Endodermal cell (in vitro differentiated cells): ENCODE measurements around the gene C10orf67. TPM values are rescaled to one million over a fixed set of nuclear protein-coding genes. Genes with fewer than 3 reads are reported as not detected.

Experiments used
- DNase-seq: peaks from one replicate; pipeline ENCODE4 v3.0.0-alpha.2; 2017
- H3K27ac ChIP-seq: 2 replicates; pipeline ENCODE4 v1.5.1; 2013; ENCODE audit warnings: mild to moderate bottlenecking, low read depth, low read length, moderate library complexity
- H3K27me3 ChIP-seq: 2 replicates; pipeline ENCODE4 v1.6.1; 2013; ENCODE audit warnings: mild to moderate bottlenecking, low read length, moderate library complexity; ENCODE audit not compliant: insufficient read depth, control insufficient read depth, poor library complexity, severe bottlenecking
- H3K36me3 ChIP-seq: 2 replicates; pipeline ENCODE4 v1.7.0; 2013; ENCODE audit warnings: mild to moderate bottlenecking, low read length, moderate library complexity; ENCODE audit not compliant: control insufficient read depth, insufficient read depth
- H3K4me1 ChIP-seq: one replicate; pipeline ENCODE4 v1.7.0; 2013; ENCODE audit warnings: low read length; ENCODE audit not compliant: control insufficient read depth, insufficient read depth
- H3K4me3 ChIP-seq: 2 replicates; pipeline ENCODE4 v1.5.1; 2013; ENCODE audit warnings: mild to moderate bottlenecking, low read length, moderate library complexity
- H3K9ac ChIP-seq: 2 replicates; pipeline ENCODE4 v1.6.1; 2013; ENCODE audit warnings: mild to moderate bottlenecking, low read length, moderate library complexity; ENCODE audit not compliant: poor library complexity, severe bottlenecking; ENCODE audit errors: extremely low read depth
- H3K9me3 ChIP-seq: 2 replicates; pipeline ENCODE4 v1.6.1; 2013; ENCODE audit warnings: mild to moderate bottlenecking, low read length, moderate library complexity; ENCODE audit not compliant: control insufficient read depth
- H3K27ac Mint-ChIP-seq: 2 replicates; pipeline ENCODE4 v1.8.0; 2020; ENCODE audit warnings: mixed read lengths
- H3K27me3 Mint-ChIP-seq: 2 replicates; pipeline ENCODE4 v1.8.0; 2021; ENCODE audit warnings: mild to moderate bottlenecking, mixed read lengths; ENCODE audit not compliant: insufficient read depth
- H3K36me3 Mint-ChIP-seq: 2 replicates; pipeline ENCODE4 v1.8.0; 2020; ENCODE audit warnings: low read depth, mixed read lengths
- H3K4me1 Mint-ChIP-seq: 2 replicates; pipeline ENCODE4 v1.8.0; 2020; ENCODE audit warnings: mixed read lengths
- H3K4me3 Mint-ChIP-seq: 2 replicates; pipeline ENCODE4 v1.8.0; 2020; ENCODE audit warnings: mild to moderate bottlenecking, moderate library complexity, mixed read lengths
- H3K9me3 Mint-ChIP-seq: 2 replicates; pipeline ENCODE4 v1.8.0; 2020; ENCODE audit warnings: mild to moderate bottlenecking, mixed read lengths
- CTCF ChIP-seq: fragments of 200-600 bp; sonication (generic); conservative IDR thresholded peaks from 2 replicates; pipeline ENCODE4 v1.5.0; 2021; ENCODE audit warnings: antibody characterized with exemption, mild to moderate bottlenecking
- WGBS, 2 experiments: methylation state at CpG; one replicate each; pipeline versions ENCODE4 v1.1.5 to v1.1.7; 2013; ENCODE audit warnings: missing lambda C conversion rate in 2 of 2, mixed read lengths in 1 of 2; ENCODE audit not compliant: insufficient coverage in 1 of 2, insufficient read length in 1 of 2; 5-methylcytosine and 5-hydroxymethylcytosine counted together
- microRNA-seq: library from miRNA; unstranded; fragments of <30 nt; microRNA quantifications from one replicate; pipeline ENCODE4 v1.2.0, GENCODE V29; 2020; ENCODE audit warnings: borderline microRNAs expressed
- total RNA-seq, 2 donors: library from RNA; stranded (reverse); fragmentation: NEBNext Ultra II Directional in 1 of 2; extraction: Animal tissue kit (Norgen Biotek cat#: 25700) in 1 of 2; gene quantifications; 2 replicates in 1 of 2; 3 replicates in 1 of 2; pipeline ENCODE4 v1.2.1, GENCODE V29; 2021

C10orf67 gene
- total RNA-seq, 2 donors from 2014 or later = not detected

- DNase-seq = no peak
- Mint-ChIP-seq H3K27me3 (peaks cover 52% of the 10 kb centered on the region), H3K27ac (no peak overlapping the region), H3K36me3 (no peaks in the 10 kb centered on the region), H3K9me3 (no peaks in the 10 kb centered on the region), H3K4me3 (no peak overlapping the region), H3K4me1 (peaks cover 3% of the 10 kb centered on the region)
- Histone ChIP-seq H3K27me3 (peaks cover 55% of the 10 kb centered on the region), H3K9ac (no peak overlapping the region), H3K36me3 (no peaks in the 10 kb centered on the region), H3K4me3 (no peak overlapping the region), H3K27ac (no peak overlapping the region), H3K4me1 (no peaks in the 10 kb centered on the region), H3K9me3 (no peaks in the 10 kb centered on the region)
- TF ChIP-seq CTCF = no peak
- 78 to 83% methylated on average over 8 to 14 of the region's 14 CpGs for WGBS, 2 experiments
Observed at GRCh38 chr10:23157239-23157681, 187.3 kb downstream of the C10orf67 start.

- TF ChIP-seq CTCF = no peak
- Mint-ChIP-seq H3K27ac (no peak overlapping the region), H3K9me3 (no peaks in the 10 kb centered on the region), H3K4me3 (no peak overlapping the region), H3K36me3 (no peaks in the 10 kb centered on the region), H3K27me3 (peaks cover 46% of the 10 kb centered on the region), H3K4me1 (peaks cover 3% of the 10 kb centered on the region)
- Histone ChIP-seq H3K4me1 (no peaks in the 10 kb centered on the region), H3K36me3 (no peaks in the 10 kb centered on the region), H3K9me3 (no peaks in the 10 kb centered on the region), H3K27ac (no peak overlapping the region), H3K9ac (no peak overlapping the region), H3K4me3 (no peak overlapping the region), H3K27me3 (peaks cover 51% of the 10 kb centered on the region)
- WGBS, 2 experiments = 75 to 92% methylated on average over 2 to 10 of the region's 10 CpGs
- no peak for DNase-seq
Observed at GRCh38 chr10:23156447-23157150, 188.0 kb downstream of the C10orf67 start.

DNA sequence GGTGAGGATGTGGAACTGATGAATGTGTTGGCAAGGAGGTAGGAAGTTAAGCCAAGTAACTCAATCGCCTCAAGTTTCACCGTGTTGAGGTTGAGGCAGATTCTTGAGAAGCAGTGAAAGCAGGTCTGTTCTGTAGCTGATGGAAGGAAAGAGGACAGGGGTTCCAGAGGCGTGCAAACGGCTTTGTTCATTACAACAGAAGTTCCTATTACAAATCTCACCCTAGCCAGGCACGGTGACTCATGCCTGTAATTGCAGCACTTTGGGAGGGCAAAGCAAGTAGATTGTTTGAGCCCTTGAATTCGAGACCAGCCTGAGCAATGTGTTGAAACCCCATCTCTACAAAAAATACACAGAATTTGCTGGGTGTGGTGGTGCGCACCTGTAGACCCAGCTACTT is 189.4 kb downstream of the C10orf67 start:
- Histone ChIP-seq H3K4me3 (no peak overlapping the region), H3K27me3 (peaks cover 36% of the 10 kb centered on the region), H3K27ac (no peak overlapping the region), H3K9me3 (no peaks in the 10 kb centered on the region), H3K4me1 (no peaks in the 10 kb centered on the region), H3K9ac (no peak overlapping the region), H3K36me3 (no peaks in the 10 kb centered on the region)
- H3K4me1 Mint-ChIP-seq = peaks cover 3% of the 10 kb centered on the region
- H3K27ac Mint-ChIP-seq = no peak overlapping the region
- H3K36me3 Mint-ChIP-seq = no peaks in the 10 kb centered on the region
- 85 to 86% methylated on average over 4 to 7 of the region's 7 CpGs for WGBS, 2 experiments
- TF ChIP-seq CTCF = no peak
- no peak overlapping the region for H3K4me3 Mint-ChIP-seq
- H3K27me3 Mint-ChIP-seq = peaks cover 34% of the 10 kb centered on the region
- DNase-seq = no peak
- H3K9me3 Mint-ChIP-seq = no peaks in the 10 kb centered on the region

Small RNAs within 50 kb of the gene (microRNA-seq; reads per million reads assigned to microRNA genes)
- gene MIR1254-2 = not detected

Other genes with a start within 250 kb of the C10orf67 start
- gene MSRB2, start 249.2 kb downstream of the C10orf67 start, total RNA-seq = 10 to 100 TPM; 40.4 to 42.5 TPM
- not detected for gene PTF1A, start 152.5 kb downstream of the C10orf67 start, total RNA-seq
- 10 to 100 TPM in 1 of 2 donors, 1 to 10 TPM in 1; 8.7 to 12.4 TPM for gene OTUD1, start 94.3 kb upstream of the C10orf67 start, total RNA-seq